HG03460 (cell line): ENCODE measurements around the gene LDAF1.
"Not testable (repeated sequence)": the region's sequence is repeated elsewhere in the genome, so short reads cannot be mapped to it uniquely, and the experiment has no call there.

Experiments used
- ATAC-seq: cut with Tn5 transposase; IDR thresholded peaks from one replicate; pipeline ENCODE4 v1.9.1; 2021; ENCODE audit not compliant: unreplicated experiment

Gene LDAF1

DNA sequence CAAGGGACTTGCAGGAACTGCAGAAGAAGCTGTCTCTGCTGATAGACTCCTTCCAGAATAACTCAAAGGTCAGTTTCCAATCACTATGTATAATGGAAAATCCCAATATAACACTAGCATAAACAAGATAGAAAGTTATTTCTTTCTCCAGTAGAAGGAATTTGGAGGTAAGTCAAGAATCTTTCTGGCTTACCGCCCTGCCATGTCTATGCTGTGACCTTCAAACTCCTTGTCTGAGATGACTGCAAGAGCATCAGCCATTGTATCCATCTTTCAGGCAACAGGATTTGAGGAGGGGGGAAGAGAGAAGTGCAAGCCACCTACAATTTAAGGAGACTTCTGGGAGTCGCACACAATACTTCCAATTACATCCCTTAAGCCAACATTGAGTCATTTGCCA, 2.7 kb downstream of the LDAF1 start:
- no peak for ATAC-seq

DNA sequence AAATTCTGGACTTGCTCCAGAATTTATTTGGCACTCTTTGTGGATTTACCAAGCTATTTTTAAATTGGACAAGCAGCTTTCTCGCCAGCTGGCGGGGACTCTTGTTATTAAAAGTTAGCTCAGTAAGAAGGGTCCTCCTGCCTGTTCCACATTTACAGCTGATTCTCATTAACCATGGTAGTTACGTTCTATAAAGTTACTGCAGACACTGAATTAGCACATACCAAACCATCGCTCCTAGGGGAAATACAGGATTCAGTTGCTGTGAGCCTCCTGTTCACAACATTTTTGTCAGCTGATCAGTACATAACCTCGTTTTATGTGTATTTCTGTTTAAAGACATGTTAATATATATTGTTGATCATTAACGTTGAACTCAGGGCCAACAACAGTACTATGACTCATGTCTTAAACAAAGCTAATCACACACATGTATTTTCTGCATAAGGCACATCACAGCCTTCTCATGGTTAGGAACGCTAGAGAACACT, 4.2 kb downstream of the LDAF1 start:
- no peak for ATAC-seq

DNA sequence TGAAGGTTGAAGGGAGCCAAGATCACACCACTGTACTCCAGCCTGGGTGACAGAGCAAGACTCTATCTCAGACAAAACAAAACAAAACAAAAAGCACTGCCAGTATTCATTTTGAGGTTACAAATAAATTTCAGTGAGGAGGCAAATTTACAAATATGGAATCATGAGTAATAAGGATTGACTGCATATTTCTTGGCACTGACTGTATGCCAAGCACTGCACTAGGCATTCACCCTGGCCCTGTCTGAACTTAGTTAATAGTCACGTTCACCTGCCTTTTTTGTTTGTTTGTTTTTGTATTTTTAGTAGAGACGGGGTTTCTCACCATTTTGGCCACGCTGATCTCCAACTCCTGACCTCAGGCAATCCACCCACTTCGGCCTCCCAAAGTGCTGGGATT, 5.1 kb downstream of the LDAF1 start:
- no peak for ATAC-seq

DNA sequence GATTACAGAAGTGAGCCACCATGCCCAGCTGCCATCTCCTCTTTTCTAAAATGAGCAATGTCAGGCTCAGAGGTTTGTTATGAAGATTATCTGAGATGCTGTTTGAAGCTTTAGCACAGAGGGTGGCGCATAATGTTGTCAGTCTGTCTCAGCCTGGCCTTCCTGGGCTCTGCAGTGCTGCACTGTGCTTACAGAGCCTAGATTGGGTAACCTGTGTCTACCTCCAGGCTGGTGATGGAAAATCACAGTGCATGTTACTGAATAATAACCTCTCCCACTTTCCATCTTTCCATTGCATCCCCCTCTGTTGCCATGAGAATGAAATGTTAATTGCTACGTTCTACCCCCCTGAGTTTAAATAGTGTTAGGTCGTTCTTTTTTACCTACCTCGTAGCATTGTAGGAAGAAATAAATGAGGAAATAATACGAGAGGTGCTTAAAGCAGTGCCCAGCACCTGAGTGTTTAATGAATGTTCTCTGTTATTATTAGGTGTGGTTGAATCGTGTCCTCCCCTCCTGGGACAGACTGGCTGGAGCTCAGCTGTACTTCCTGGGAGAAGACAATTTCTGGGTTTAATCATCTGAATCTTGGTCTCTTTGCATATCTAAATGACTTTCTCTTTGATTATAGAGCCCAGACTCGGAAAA, 6.2 kb downstream of the LDAF1 start:
- ATAC-seq: no peak

DNA sequence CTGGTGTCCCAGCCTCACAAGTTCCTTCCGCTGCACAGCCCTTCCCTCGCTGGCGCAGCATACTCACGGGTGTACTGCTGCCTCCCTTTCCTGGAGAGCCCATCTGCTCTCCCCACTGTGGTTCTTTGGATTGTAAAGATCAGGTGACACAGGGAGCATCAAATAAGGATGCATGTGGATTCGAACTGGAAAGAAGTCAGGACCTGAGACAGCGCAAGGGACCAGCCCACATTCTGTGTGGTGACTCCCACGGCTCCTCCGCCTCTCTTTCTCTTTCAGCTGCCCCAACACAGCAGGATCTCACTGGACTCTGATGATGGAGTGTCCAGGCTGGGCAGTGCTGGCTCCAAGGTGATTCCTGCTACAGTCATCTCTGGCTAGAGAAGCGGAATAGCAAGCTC, 8.1 kb downstream of the LDAF1 start:
- no peak for ATAC-seq

DNA sequence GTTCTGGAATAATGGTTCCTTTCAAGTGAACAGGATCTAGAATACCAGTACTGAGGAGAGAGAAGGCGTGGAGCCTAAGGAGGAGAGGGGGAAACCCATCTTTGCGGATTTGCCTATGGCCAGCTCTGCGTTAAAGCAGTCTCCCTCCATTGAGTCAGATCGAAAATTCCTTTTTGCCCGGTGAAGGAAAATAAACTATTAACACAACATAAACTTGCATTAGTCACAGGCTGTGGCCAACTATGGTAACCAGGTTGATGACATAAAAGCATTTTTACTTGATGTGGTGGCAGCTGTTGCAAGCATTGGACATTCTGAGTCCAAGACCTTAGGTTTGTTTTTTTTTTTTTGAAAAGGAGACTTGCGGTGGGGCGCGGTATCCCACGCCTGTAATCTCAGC, 8.9 kb downstream of the LDAF1 start:
- no peak for ATAC-seq

DNA sequence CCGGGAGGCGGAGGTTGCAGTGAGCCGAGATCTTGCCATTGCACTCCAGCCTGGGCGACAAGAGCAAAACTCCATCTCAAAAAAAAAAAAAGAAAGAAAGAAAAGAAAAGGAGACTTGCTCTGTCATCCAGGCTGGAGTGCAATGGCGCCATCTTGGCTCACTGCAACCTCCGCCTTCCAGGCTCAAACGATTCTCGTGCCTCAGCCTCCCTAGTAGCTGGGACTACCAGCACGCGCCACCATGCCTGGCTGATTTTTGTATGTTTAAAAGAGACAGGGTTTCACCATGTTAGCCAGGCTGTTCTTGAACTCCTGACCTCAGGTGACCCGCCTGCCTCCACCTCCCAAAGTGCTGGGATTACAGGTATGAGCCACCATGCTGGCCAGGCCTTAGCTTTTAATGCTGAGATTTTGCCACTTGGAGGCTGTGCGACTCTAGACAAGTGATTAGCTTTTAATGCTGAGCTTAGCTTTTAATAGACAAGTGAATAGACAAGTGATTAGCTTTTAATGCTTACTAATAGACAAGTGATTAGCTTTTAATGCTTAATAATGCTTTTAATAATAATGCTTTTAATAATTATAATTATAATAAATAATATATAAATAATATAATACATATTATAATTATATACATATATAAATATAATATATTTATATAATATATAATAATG, 9.6 kb downstream of the LDAF1 start:
- ATAC-seq: no peak

DNA sequence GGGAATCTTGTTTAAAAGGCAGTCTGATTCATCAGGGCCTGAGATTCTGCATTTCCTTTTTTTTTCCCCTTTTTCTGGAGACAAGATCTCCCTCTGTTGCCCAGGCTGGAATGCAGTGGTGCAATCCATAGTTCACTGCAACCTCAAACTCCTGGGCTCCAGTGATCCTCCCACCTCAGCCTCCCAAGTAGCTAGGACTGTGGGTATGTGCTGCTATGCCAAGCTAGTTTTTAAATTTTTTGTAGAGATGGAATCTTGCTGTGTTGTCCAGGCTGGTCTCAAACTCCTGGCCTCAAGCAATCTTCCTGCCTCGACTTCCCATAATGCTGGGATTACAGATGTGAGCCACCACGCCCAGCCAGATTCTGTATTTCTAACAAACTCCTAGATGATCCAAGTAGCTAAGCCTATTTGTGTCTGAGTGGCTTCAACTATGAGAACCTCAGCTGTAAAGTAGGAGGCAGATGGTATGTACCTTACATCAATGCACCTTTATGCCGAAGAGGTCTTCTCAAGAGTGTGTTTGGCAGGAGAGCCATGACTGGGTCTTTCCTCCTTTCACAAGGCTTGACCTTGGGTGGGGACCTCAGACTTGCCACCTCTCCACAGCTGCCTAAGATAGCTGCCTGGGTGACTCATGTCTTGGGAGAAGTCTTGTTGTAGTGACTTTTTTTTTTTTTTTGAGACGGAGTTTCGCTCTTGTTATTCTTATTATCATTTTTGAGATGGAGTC, 10.9 kb downstream of the LDAF1 start:
- no peak for ATAC-seq

DNA sequence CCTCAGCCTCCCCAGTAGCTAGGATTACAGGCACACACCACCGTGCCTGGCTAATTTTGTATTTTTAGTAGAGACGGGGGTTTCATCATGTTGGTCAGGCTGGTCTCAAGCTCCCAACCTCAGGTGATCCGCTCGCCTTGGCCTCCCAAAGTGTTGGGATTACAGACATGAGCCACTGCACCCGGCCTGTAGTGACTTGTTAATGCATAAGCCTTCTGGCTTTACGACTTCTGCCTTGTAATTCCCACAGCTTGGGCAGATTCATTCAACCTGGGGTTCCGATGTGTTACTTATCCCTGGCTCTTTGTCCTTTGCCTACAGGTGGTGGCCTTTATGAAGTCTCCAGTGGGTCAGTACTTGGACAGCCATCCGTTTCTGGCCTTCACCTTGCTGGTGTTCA, 11.6 kb downstream of the LDAF1 start:
- not testable (repeated sequence) for ATAC-seq

DNA sequence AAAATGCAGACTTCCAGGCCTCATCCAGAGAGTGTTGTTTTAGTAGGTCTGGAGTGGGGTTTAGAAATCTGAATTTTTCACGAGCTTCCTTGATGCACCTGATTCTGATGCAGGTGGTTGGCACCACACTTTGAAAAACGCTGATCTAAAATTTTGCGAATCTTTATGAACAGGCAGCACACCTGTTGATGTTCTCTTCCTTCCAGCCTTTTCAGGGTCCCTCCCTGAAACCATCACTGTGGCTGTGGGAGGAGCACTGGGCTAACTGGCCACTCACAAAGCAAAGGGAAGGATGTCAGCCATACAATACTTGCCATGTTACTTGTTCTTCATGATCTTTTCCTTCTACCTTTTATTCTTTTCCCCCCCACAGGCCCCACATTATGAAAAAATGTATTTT, 14.2 kb downstream of the LDAF1 start:
- ATAC-seq: no peak

DNA sequence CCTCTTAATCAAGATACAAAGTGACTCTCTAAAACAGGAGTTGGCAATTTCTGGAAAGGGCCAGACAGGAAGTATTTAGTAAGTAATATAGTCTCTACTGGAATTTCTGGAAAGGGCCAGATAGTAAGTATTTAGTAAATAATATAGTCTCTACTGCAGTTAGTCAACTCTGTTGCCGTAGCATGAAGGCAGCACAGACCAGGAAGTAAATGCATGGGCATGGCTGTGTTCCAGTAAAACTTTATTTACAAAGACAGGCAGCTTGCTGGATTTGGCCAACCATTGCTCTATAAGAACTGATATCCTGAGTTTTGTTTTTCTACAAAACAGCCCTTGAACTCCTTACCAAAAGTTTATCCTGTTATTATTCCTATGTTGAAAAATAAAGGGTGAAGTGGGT, 16.9 kb downstream of the LDAF1 start:
- no peak for ATAC-seq

DNA sequence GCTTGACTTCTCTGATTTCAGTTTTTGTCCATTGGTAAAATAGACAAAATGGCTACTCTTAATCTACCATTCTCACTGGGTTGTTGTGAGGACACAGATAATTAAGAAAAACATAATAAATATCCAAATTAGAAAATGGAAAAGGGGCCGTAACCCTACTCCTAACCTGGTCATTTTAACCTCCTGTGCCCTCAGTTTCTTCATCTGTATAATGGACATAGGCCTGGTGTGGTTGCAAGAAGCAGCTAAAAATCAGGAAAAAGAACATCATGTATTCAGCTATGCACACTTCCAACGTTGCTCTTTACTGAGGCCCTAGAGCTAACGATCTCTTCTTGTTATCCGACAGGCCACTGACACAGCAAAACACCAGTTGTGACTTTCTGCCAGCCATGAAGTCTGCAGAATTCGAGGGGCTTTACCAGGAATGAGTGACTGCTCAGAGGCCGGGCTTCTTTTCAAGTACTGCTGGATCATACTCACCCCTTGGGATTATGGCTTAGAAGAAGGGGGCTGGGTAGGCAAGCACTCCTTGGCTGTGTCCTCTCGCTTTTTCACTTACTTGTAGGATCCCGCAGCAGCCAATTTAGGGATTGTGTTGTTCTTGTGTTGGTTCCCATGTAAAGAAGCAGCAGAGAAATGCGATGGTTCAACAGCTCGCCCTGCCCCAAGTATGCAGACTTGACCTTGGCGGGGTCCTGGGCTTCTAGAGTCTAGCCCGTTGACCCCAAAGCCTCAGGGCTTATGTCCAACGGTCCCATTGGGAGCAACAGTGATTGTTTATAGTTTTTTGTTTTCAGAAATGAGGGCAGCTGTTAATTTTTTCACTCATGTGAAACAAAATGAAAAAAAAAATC, 20.9 kb downstream of the LDAF1 start:
- no peak for ATAC-seq

DNA sequence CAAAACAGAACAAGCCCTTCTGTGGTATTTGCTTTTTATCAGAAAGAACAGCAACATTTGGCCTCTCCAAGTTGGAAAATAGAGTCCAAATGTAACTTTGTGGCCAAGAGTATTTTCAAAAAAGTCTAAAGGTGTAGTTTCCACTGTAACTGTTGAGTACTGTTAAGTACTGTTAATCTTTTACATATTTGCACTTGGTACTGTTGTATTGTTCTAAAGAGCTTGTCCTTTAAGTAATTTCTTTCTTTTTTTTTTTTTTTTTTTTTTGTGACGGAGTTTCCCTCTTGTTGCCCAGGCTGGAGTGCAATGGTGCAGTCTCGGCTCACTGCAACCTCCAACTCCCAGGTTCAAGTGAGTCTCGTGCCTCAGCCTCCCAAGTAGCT, 21.5 kb downstream of the LDAF1 start:
- no peak for ATAC-seq

DNA sequence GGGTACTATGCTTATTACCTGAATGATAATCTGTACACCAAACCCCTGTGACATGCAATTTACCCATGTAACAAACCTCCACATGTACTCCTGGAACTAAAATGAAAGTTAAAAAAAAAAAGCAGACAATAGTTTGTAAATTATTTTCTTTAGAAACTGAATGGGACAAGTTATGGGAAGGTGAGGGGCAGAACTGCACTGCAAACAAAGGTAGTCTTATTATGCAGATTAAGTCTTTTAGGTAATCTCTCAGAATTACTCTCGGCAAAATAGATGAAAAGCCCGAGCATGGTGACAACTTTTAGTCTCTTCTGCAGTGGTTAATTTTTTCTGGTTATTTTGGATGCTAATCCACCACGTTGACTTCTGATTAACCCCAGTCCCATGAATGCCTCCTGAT, 25.5 kb downstream of the LDAF1 start:
- no peak for ATAC-seq

DNA sequence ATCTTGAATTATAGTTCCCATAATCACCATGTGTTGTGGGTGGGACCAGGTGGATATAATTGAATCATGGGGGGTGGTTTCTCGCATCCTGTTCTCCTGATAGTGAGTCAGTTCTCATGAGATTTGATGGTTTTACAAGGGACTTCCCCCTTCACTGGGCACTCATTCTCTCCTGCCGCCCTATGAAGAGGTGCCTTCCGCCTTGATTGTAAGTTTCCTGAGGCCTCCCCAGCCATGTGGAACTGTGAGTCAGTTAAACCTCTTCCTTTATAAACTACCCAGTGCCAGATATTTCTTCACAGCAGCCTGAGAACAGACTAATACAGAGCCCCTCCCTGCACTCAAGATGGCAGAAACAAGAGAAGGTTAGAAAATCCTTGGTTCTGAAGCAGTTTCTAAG, 26.4 kb downstream of the LDAF1 start:
- ATAC-seq: no peak

DNA sequence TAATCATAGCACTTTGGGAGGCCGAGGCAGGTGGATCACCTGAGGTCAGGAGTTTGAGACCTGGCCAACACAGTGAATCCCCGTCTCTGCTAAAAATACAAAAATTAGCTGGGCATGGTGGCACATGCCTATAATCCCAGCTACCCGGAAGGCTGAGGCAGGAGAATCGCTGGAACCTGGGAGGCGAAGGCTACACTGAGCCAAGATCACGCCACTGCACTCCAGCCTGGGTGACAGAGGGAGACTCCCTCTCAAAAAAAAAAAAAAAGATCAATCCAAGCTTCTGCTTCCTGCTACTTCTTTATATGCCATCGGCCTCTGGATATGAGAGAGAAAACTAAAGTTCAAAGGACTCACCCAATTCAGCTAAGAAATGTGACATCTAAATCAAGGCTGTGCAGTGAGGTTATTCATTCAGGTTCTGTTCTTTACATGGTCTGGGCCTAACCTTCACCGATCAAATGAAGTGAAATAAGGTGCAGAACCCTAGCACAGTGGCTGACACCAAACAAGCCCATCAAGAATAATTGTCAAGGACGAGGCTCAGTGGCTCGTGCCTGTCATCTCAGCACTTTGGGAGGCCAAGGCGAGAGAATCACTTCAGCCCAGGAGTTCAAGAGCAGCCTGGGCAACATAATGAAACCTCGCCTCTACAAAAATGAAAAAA, 27.3 kb downstream of the LDAF1 start:
- ATAC-seq: no peak

DNA sequence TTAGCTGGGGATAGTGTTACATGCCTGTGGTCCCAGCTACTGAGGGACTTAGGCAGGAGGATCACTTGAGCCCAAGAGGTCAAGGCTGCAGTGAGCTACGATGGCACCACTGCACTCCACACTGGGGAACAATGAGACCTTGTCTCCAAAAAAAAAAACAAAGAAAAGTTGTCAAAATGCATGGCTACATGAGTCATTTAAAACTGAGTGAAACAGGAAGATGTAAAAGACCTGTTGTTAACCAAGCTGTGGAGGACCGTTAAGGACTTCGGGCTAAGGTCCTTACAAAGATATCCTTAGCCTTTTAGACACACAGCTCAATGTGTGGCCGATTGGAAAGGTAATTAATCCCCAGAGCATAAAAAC, 27.8 kb downstream of the LDAF1 start:
- no peak for ATAC-seq

DNA sequence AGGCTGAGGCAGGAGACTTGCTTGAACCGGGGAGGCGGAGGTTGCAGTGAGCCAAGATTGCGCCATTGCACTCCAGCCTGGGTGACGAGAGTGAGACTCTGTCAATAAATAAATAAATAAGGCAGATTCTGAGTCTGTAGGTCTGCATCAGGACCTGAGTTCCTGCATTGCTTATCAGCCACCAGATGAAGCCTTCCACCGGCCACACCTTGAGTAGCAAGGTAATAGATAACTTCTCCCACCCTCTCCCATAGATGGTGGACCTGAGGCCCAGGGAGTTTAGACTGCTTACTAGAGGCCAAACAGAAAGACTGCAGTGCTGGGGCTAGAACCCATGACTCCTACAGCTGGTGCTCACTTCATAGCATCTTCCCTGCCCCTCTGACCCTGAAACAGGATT, 30.8 kb downstream of the LDAF1 start:
- ATAC-seq: no peak

DNA sequence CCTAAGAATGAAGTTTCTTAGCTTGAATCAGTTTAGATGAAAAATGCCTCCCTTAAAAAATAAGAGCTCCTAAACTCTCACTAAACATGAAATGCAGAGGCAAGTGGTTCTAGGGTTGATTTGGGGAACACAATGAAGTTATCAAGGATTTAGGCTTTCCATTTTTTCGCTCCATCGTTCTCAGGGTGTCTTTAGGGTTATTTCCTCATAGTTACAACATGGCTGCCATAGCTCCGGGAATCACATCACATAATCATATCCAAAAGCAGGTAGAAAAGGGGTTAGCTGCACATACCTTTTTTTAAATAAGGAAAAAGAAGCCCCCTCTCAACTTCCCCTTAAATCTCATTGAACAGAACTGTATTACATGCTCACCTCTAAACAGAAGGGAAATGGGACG, 31.5 kb downstream of the LDAF1 start:
- no peak for ATAC-seq

DNA sequence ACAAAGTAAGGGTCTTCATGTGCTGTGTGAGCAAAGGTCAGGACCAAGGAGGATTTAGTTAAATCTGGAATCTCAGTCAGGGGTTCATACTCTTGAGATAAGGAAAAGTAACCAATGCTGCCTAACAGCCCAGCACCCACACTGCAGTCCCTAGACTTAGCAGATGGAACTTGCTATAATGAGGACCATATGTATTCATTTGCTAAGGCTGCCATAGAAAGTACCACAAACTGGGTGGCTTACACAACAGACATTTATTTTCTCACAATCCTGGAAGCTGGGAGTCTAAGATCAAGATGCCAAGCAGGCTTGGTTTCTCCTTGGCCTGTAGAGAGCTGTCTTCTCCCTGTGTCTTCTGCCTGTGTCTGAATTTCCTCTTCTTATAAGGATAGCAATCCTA, 32.1 kb downstream of the LDAF1 start:
- no peak for ATAC-seq

DNA sequence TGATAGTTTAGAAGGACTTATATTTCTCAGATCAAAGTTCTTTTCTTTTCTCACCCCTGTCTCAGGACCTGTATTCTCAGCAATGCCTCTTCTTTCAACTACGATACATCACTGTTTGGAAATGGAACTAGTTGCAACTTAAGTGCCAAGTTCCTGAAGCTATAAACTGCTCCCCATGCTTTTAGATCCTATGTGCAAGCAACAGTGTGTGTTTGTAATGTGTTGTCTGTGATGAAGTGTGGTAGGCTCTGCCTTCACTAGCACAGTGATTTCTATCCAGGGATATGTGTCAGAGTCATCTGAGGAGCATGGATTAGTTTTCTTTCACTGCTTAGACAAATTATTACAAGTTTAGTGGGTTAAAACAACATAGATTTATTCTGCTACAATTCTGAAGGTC, 34.5 kb downstream of the LDAF1 start:
- ATAC-seq: no peak
